Activated CD8-positive, alpha-beta T cell treated with anti-CD3 and anti-CD28 coated beads for 36 hours (primary cell): ENCODE measurements around the gene COL6A2. TPM values are rescaled to one million over a fixed set of nuclear protein-coding genes. Genes with fewer than 3 reads are reported as not detected.
"Not testable (repeated sequence)": the region's sequence is repeated elsewhere in the genome, so short reads cannot be mapped to it uniquely, and the experiment has no call there.

Experiments used
- ATAC-seq: fragments of 200-7000 bp; cut with Tn5 transposase; one replicate; pipeline ENCODE4 v1.10.0; 2021; ENCODE audit warnings: mild to moderate bottlenecking, moderate library complexity
- CTCF ChIA-PET: fragments of 350-600 bp; sonication (Branson Sonifier 250); formaldehyde crosslinking; loops from one replicate; lab custom pipeline; 2021; ENCODE audit warnings: antibody characterized with exemption; lab: Charles Lee
- POLR2A ChIA-PET: fragments of 350-600 bp; sonication (Branson Sonifier 250); formaldehyde crosslinking; loops from one replicate; lab custom pipeline; 2021; ENCODE audit warnings: antibody characterized with exemption; lab: Charles Lee
- DNase-seq: peaks from one replicate; pipeline ENCODE4 v3.0.0-alpha.2; 2020
- H3K27ac Mint-ChIP-seq: one replicate; pipeline ENCODE4 v1.8.0; 2021; ENCODE audit warnings: mild to moderate bottlenecking, mixed read lengths
- H3K27me3 Mint-ChIP-seq: one replicate; pipeline ENCODE4 v1.8.0; 2021; ENCODE audit warnings: mixed read lengths
- H3K36me3 Mint-ChIP-seq: one replicate; pipeline ENCODE4 v1.8.0; 2021; ENCODE audit warnings: low read depth, mixed read lengths
- H3K4me1 Mint-ChIP-seq: one replicate; pipeline ENCODE4 v1.8.0; 2021; ENCODE audit warnings: low read depth, mixed read lengths
- H3K4me3 Mint-ChIP-seq: one replicate; pipeline ENCODE4 v1.8.0; 2021; ENCODE audit warnings: mild to moderate bottlenecking, moderate library complexity, mixed read lengths
- H3K9me3 Mint-ChIP-seq: one replicate; pipeline ENCODE4 v1.8.0; 2021; ENCODE audit warnings: mixed read lengths
- CTCF ChIP-seq: fragments of 200-600 bp; IDR thresholded peaks from one replicate; pipeline ENCODE4 v1.8.0; 2022; ENCODE audit warnings: antibody characterized with exemption, mild to moderate bottlenecking
- intact Hi-C: fragments of 100-400 bp; cut with micrococcal nuclease; formaldehyde crosslinking; loops from one replicate; pipeline ENCODE4 v1.10.0; 2022
- total RNA-seq, 2 experiments: library from RNA; stranded (reverse); gene quantifications; one replicate each; pipeline ENCODE4 v1.2.3, GENCODE V29; 2021

The COL6A2 gene
- total RNA-seq, 2 experiments from 2014 or later = 25.0 to 25.3 TPM

- DNase-seq (no peak), ATAC-seq (no peak)
- no peaks in the 10 kb centered on the region for H3K36me3 Mint-ChIP-seq
- H3K27me3 Mint-ChIP-seq = peaks cover 4% of the 10 kb centered on the region
- peaks cover 6% of the 10 kb centered on the region for H3K4me1 Mint-ChIP-seq
- no peak overlapping the region for H3K4me3 Mint-ChIP-seq
- TF ChIP-seq CTCF = no peak
- H3K9me3 Mint-ChIP-seq = no peaks in the 10 kb centered on the region
- intact Hi-C loops = no loop called here
- CTCF ChIA-PET = no interaction called here
- no peak overlapping the region for H3K27ac Mint-ChIP-seq
- POLR2A ChIA-PET = interaction anchor here (0.7 kb wide), 1 partner anchor 16 kb away, joined by 3 read pairs; no protein-coding TSS in a partner anchor
Observed at GRCh38 chr21:46071082-46071481, 26.8 kb upstream of the COL6A2 start.

GRCh38 chr21:46076724-46077123 lies 21.2 kb upstream of the COL6A2 start:
- intact Hi-C loops, H3K9me3 Mint-ChIP-seq, H3K4me3 Mint-ChIP-seq, DNase-seq, H3K27ac Mint-ChIP-seq, H3K4me1 Mint-ChIP-seq, POLR2A ChIA-PET, CTCF ChIA-PET, H3K36me3 Mint-ChIP-seq, H3K27me3 Mint-ChIP-seq, ATAC-seq: not testable (repeated sequence)

- Mint-ChIP-seq H3K9me3 (no peaks in the 10 kb centered on the region), H3K4me1 (no peaks in the 10 kb centered on the region), H3K36me3 (no peaks in the 10 kb centered on the region), H3K27ac (no peak overlapping the region), H3K4me3 (no peak overlapping the region), H3K27me3 (no peaks in the 10 kb centered on the region)
- ATAC-seq (no peak), DNase-seq (no peak)
- TF ChIP-seq CTCF = no peak
- ChIA-PET POLR2A (no interaction called here), CTCF (no interaction called here)
- intact Hi-C loops = no loop called here
Observed at GRCh38 chr21:46077674-46078101, 20.2 kb upstream of the COL6A2 start.

- no peak overlapping the region for H3K27ac Mint-ChIP-seq
- ChIA-PET POLR2A (no interaction called here), CTCF (no interaction called here)
- TF ChIP-seq CTCF = no peak
- H3K4me3 Mint-ChIP-seq = no peak overlapping the region
- no peaks in the 10 kb centered on the region for H3K27me3 Mint-ChIP-seq
- DNase-seq (no peak), ATAC-seq (no peak)
- intact Hi-C loops = no loop called here
- no peaks in the 10 kb centered on the region for H3K4me1 Mint-ChIP-seq
- H3K36me3 Mint-ChIP-seq = no peaks in the 10 kb centered on the region
- no peaks in the 10 kb centered on the region for H3K9me3 Mint-ChIP-seq
Observed at GRCh38 chr21:46078322-46078977, 19.5 kb upstream of the COL6A2 start.

GRCh38 chr21:46078978-46079351 lies 18.9 kb upstream of the COL6A2 start:
- no peaks in the 10 kb centered on the region for H3K27me3 Mint-ChIP-seq
- CTCF ChIA-PET = no interaction called here
- POLR2A ChIA-PET = no interaction called here
- DNase-seq = no peak
- intact Hi-C loops = no loop called here
- no peaks in the 10 kb centered on the region for H3K36me3 Mint-ChIP-seq
- ATAC-seq = no peak
- H3K4me3 Mint-ChIP-seq = no peak overlapping the region
- no peak for TF ChIP-seq CTCF
- H3K9me3 Mint-ChIP-seq = no peaks in the 10 kb centered on the region
- H3K27ac Mint-ChIP-seq = no peak overlapping the region
- no peaks in the 10 kb centered on the region for H3K4me1 Mint-ChIP-seq
